Panc1 (cell line): Measurements from ENCODE around the gene MTA2. TPM values are rescaled to one million over a fixed set of nuclear protein-coding genes. Genes with fewer than 3 reads are reported as not detected.
A peak's percentile ranks its signal among the peaks of the same experiment; 100 is the strongest.
"Not testable (repeated sequence)": the region's sequence is repeated elsewhere in the genome, so short reads cannot be mapped to it uniquely, and the experiment has no call there.

ENCODE experiments used
- ATAC-seq: fragments of 200-7000 bp; cut with Tn5 transposase; 2 replicates; pipeline ENCODE4 v1.9.1; 2020; ENCODE audit warnings: mild to moderate bottlenecking, moderate library complexity
- BruUV-seq: library from RNA; stranded (reverse); fragments of 400-500 nt; replicated peaks from 2 replicates; lab custom pipeline; 2021; lab: Mats Ljungman, UMichigan
- CTCF ChIA-PET: fragments of 300-600 bp; sonication (Branson Sonifier 250); formaldehyde crosslinking; loops from one replicate; lab custom pipeline; 2022; ENCODE audit warnings: antibody characterized with exemption; lab: Charles Lee
- POLR2A ChIA-PET: fragments of 300-600 bp; sonication (Branson Sonifier 250); formaldehyde crosslinking; loops from one replicate; lab custom pipeline; 2022; ENCODE audit warnings: antibody characterized with exemption; lab: Charles Lee
- DNase-seq: peaks from one replicate; pipeline ENCODE4 v3.0.0-alpha.2; 2010; ENCODE audit warnings: low read depth, low spot score
- H3K27ac ChIP-seq: 2 replicates; pipeline ENCODE4 v1.5.1; 2011; ENCODE audit warnings: mild to moderate bottlenecking, low read length, inconsistent platforms
- H3K27me3 ChIP-seq: fragments of 200-500 bp; sonication (Bioruptor generic); 2 replicates; pipeline ENCODE4 v1.6.0; 2014; ENCODE audit warnings: low read length, inconsistent platforms; ENCODE audit not compliant: control insufficient read depth, insufficient read depth
- H3K36me3 ChIP-seq: fragments of 200-500 bp; sonication (Bioruptor generic); 2 replicates; pipeline ENCODE4 v1.5.1; 2014; ENCODE audit warnings: inconsistent platforms, mild to moderate bottlenecking, low read length, moderate library complexity; ENCODE audit not compliant: control insufficient read depth, insufficient read depth
- H3K4me1 ChIP-seq: 2 replicates; pipeline ENCODE4 v1.5.1; 2011; ENCODE audit warnings: inconsistent platforms, mild to moderate bottlenecking, low read length, moderate library complexity; ENCODE audit not compliant: control insufficient read depth, insufficient read depth
- H3K4me3 ChIP-seq, 2 experiments: 2 replicates each; pipeline ENCODE4 v1.5.1; 2011 to 2012; ENCODE audit warnings: low read depth in 2 of 2, low read length in 2 of 2, mild to moderate bottlenecking in 2 of 2, inconsistent platforms in 1 of 2, moderate library complexity in 1 of 2
- H3K9me3 ChIP-seq: fragments of 200-500 bp; sonication (Bioruptor generic); 2 replicates; pipeline ENCODE4 v1.5.1; 2014; ENCODE audit warnings: low read depth, mild to moderate bottlenecking, inconsistent platforms, low read length, moderate library complexity; ENCODE audit not compliant: control insufficient read depth, insufficient read depth
- POLR2AphosphoS5 ChIP-seq: IDR thresholded peaks from 2 replicates; pipeline ENCODE4 v1.6.1; 2012; ENCODE audit warnings: mild to moderate bottlenecking, low read depth, low read length, moderate library complexity
- SIN3A ChIP-seq: IDR thresholded peaks from 2 replicates; pipeline ENCODE4 v1.6.1; 2012; ENCODE audit warnings: low read depth, mild to moderate bottlenecking, low read length, moderate library complexity, borderline replicate concordance; ENCODE audit not compliant: insufficient read depth
- TCF7L2 ChIP-seq: IDR thresholded peaks from 2 replicates; pipeline ENCODE4 v1.6.1; 2011; ENCODE audit warnings: mild to moderate bottlenecking, low read depth, low read length, inconsistent platforms
- in situ Hi-C: cut with HindIII; loops from 2 replicates; pipeline ENCODE4 v1.10.0; 2016; ENCODE audit warnings: low sequenced_read_pairs, low pct_unique_long_range_greater_than_20kb
- intact Hi-C: fragments of 100-400 bp; cut with micrococcal nuclease; formaldehyde crosslinking; loops from one replicate; pipeline ENCODE4 v1.10.0; 2022; ENCODE audit not compliant: unreplicated experiment
- total RNA-seq: library from RNA; stranded (reverse); gene quantifications from one replicate; pipeline ENCODE4 v1.2.1, GENCODE V29; 2021; ENCODE audit not compliant: unreplicated experiment
- TF ChIP-seq, protein P1 (sequence below): fragments of 450-650 bp; IDR thresholded peaks from 2 replicates; pipeline ENCODE4 v1.5.1; 2017; ENCODE audit warnings: mild to moderate bottlenecking
- TF ChIP-seq, protein P2 (sequence below), 2 experiments: IDR thresholded peaks; 2 replicates each; pipeline ENCODE4 v1.6.1; 2011 to 2012; ENCODE audit warnings: low read depth in 2 of 2, control low read depth in 1 of 2, low read length in 1 of 2, mild to moderate bottlenecking in 1 of 2, moderate library complexity in 1 of 2; ENCODE audit not compliant: insufficient read depth in 1 of 2

The MTA2 gene
- total RNA-seq, 1 experiment from 2014 or later, result 163 TPM

DNA sequence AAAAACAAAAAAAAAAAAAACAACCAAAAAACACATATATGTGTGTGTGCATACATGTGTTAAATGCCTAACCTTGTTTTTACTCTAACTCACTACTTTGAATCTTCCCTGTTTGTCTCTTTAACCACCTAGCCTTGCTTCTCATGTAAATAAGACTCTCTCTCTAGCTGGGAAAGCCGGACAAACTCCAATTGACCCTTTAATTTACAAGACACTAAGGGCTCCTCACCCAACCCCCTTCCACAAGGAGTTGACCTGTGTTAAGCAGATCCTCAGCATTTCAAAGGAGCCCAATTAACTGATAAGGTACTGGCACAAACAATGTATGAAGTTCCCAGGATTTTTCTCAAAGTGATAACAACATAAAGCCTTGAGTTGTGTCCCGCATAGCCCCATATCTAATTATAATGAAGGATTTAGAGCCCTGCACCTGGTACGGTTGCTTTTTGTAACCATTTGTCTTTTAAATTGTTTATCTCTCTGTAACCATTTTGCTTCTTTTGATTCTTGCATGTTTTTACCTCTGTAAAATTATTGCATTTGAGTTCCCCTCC, 39.9 kb downstream of the MTA2 start:
- Histone ChIP-seq H3K4me1 (peaks cover 83% of the 10 kb centered on the region), H3K27ac (peak overlapping the region; percentile 72), H3K36me3 (peaks cover 17% of the 10 kb centered on the region; the same call in 1 of the 2 replicates)
- in situ Hi-C loops, H3K27me3 ChIP-seq, ATAC-seq, H3K4me3 ChIP-seq, DNase-seq, intact Hi-C loops, H3K9me3 ChIP-seq, BruUV-seq: not testable (repeated sequence)
- ChIA-PET CTCF (interaction anchor here (1.7 kb wide), 1 partner anchor 12 kb away, joined by 7 read pairs; the partner anchor contains the start of gene EEF1G), POLR2A (interaction anchor here (0.7 kb wide), 1 partner anchor 8 kb away, joined by 9 read pairs; no protein-coding TSS in a partner anchor)
- peak; percentile 36 for TF ChIP-seq POLR2AphosphoS5

DNA sequence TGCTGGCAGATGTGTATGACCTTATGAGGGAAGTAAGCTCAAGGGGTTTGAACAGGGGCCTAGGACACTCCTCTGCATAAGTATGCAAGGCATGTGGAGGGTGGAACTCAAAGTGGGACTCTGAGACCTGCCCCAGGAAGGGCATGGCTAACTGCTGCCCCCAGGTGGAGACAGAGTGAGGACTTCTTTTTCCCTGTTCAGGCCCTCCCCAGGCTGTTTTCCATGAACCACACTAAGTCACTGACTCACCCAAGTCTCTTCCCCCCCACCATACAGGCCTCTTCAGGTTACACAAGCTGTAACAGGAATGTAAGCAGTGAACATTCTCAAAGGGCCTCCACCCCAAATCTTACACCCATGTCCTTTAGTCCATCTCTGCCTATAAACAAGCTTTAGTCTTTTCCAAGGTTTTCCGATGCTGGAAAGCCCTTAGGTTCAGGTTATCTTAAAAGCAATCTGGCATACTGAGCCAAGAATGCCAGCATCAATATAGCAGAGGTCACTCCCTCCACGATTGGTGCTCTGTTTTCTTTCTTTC, 41.0 kb downstream of the MTA2 start:
- ChIA-PET POLR2A (interaction anchor here (0.5 to 0.7 kb wide), 6 partner anchors 11 to 62 kb away, joined by 3 to 16 read pairs (median 4); partner anchors contain the start of gene AHNAK), CTCF (interaction anchor here (0.6 to 1.7 kb wide), 6 partner anchors 13 to 165 kb away, joined by 3 to 9 read pairs (median 4); partner anchors contain the start of gene EEF1G)
- TF ChIP-seq TCF7L2 (peak; percentile 44; the same call in 1 of the 2 replicates), POLR2AphosphoS5 (peak; percentile 69), SIN3A (0 out of 2 replicates have a peak, but pooled peaks have one; percentile 10)
- TF ChIP-seq, protein P1, sequence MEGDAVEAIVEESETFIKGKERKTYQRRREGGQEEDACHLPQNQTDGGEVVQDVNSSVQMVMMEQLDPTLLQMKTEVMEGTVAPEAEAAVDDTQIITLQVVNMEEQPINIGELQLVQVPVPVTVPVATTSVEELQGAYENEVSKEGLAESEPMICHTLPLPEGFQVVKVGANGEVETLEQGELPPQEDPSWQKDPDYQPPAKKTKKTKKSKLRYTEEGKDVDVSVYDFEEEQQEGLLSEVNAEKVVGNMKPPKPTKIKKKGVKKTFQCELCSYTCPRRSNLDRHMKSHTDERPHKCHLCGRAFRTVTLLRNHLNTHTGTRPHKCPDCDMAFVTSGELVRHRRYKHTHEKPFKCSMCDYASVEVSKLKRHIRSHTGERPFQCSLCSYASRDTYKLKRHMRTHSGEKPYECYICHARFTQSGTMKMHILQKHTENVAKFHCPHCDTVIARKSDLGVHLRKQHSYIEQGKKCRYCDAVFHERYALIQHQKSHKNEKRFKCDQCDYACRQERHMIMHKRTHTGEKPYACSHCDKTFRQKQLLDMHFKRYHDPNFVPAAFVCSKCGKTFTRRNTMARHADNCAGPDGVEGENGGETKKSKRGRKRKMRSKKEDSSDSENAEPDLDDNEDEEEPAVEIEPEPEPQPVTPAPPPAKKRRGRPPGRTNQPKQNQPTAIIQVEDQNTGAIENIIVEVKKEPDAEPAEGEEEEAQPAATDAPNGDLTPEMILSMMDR, result peak; percentile 93
- TF ChIP-seq, protein P2, sequence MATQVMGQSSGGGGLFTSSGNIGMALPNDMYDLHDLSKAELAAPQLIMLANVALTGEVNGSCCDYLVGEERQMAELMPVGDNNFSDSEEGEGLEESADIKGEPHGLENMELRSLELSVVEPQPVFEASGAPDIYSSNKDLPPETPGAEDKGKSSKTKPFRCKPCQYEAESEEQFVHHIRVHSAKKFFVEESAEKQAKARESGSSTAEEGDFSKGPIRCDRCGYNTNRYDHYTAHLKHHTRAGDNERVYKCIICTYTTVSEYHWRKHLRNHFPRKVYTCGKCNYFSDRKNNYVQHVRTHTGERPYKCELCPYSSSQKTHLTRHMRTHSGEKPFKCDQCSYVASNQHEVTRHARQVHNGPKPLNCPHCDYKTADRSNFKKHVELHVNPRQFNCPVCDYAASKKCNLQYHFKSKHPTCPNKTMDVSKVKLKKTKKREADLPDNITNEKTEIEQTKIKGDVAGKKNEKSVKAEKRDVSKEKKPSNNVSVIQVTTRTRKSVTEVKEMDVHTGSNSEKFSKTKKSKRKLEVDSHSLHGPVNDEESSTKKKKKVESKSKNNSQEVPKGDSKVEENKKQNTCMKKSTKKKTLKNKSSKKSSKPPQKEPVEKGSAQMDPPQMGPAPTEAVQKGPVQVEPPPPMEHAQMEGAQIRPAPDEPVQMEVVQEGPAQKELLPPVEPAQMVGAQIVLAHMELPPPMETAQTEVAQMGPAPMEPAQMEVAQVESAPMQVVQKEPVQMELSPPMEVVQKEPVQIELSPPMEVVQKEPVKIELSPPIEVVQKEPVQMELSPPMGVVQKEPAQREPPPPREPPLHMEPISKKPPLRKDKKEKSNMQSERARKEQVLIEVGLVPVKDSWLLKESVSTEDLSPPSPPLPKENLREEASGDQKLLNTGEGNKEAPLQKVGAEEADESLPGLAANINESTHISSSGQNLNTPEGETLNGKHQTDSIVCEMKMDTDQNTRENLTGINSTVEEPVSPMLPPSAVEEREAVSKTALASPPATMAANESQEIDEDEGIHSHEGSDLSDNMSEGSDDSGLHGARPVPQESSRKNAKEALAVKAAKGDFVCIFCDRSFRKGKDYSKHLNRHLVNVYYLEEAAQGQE (IDR thresholded peaks at IDR 0.05; ENCODE audit: insufficient read depth in 1 of 2, low read depth in 2 of 2, low read length in 1 of 2), result no peak
- Histone ChIP-seq H3K36me3 (peaks cover 10% of the 10 kb centered on the region; the same call in 1 of the 2 replicates), H3K27me3 (no peaks in the 10 kb centered on the region), H3K27ac (peak overlapping the region; percentile 94), H3K4me1 (peaks cover 85% of the 10 kb centered on the region), H3K9me3 (no peaks in the 10 kb centered on the region), H3K4me3 (no peak overlapping the region)
- DNase-seq (peak; percentile 95), ATAC-seq (peak; percentile 74)
- in situ Hi-C loops, result no loop called here
- intact Hi-C loops, result no loop called here
- BruUV-seq, result no TSS peak

DNA sequence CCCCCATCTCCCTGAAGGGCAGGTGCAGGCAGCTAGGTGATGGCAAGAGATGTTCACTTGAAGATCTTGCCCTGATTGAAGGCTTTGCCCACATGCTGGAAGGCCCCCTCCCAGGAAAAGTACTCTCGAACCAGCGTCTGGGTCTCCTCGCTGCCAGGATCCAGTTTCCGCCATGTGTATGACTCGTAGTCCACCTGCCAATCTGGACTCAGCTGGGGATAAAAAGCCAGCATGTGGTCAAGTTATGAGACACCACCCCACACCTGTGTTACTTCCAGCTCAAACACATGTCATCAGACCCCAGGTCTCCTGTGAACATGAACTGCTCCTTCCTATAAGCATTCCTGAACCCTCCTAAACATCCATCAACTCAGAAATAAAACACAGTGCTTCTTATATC, 42.0 kb downstream of the MTA2 start:
- DNase-seq, ATAC-seq, in situ Hi-C loops, intact Hi-C loops, H3K27me3 ChIP-seq, H3K4me3 ChIP-seq, H3K9me3 ChIP-seq: not testable (repeated sequence)
- POLR2A ChIA-PET, result interaction anchor here (0.7 to 1.2 kb wide), 3 partner anchors 11 to 101 kb away, joined by 3 to 4 read pairs (median 3); partner anchors contain the start of gene AHNAK
- TSS peak; percentile 99 for BruUV-seq
- Histone ChIP-seq H3K27ac (peak overlapping the region; percentile 94), H3K4me1 (peaks cover 92% of the 10 kb centered on the region), H3K36me3 (peaks cover 10% of the 10 kb centered on the region; the same call in 1 of the 2 replicates)
- CTCF ChIA-PET, result interaction anchor here (0.6 to 1.4 kb wide), 2 partner anchors 24 to 135 kb away, joined by 3 to 9 read pairs; no protein-coding TSS in a partner anchor
